ENCODE results near the gene SYCN. TPM values are rescaled to one million over a fixed set of nuclear protein-coding genes. Genes with fewer than 3 reads are reported as not detected.

The SYCN gene
- total and polyA plus RNA-seq, 2 donors (not counting 1 experiment from before 2014, with no cell fraction given): not detected

GRCh38 chr19:39165857-39166256 lies 38.2 kb downstream of the SYCN start:
- H3K79me2 ChIP-seq (ENCODE audit: control insufficient read depth, insufficient read depth, low read length): peaks cover 11% of the 10 kb centered on the region

GRCh38 chr19:39164289-39164688 lies 39.8 kb downstream of the SYCN start:
- Histone ChIP-seq H2AFZ (ENCODE audit: insufficient read depth, low read depth, low read length, poor library complexity, severe bottlenecking) (no peak overlapping the region), H3K9me3 (ENCODE audit: control extremely low read depth in 1 of 3, control insufficient read depth in 2 of 3, insufficient read depth in 1 of 3, low read length in 2 of 3) (no peaks in the 10 kb centered on the region), H3K4me2 (replicated peaks; ENCODE audit: low read depth, low read length, poor library complexity, severe bottlenecking) (no peak overlapping the region), H3K4me1 (ENCODE audit: control insufficient read depth in 2 of 2, insufficient read depth in 2 of 2, low read length in 2 of 2) (no peaks in the 10 kb centered on the region), H3K27me3 (replicated peaks in 1 of 4; ENCODE audit: control extremely low read depth in 1 of 4, control insufficient read depth in 3 of 4, insufficient read depth in 4 of 4, low read length in 3 of 4) (no peaks in the 10 kb centered on the region), H3K9ac (ENCODE audit: low read length) (no peak overlapping the region), H3K36me3 (replicated peaks in 1 of 2; ENCODE audit: control extremely low read depth in 1 of 2, control insufficient read depth in 1 of 2, extremely low read depth in 1 of 2, insufficient read depth in 2 of 2, low read length in 1 of 2) (no peaks in the 10 kb centered on the region), H4K20me1 (ENCODE audit: control insufficient read depth, insufficient read depth, low read length, poor library complexity, severe bottlenecking) (peaks cover 22% of the 10 kb centered on the region), H3K4me3 (ENCODE audit: control extremely low read depth in 1 of 5, extremely low read depth in 1 of 5, insufficient read depth in 1 of 5, low read depth in 2 of 5, low read length in 4 of 5) (no peak overlapping the region), H3K79me2 (ENCODE audit: control insufficient read depth, insufficient read depth, low read length) (peaks cover 12% of the 10 kb centered on the region), H3K27ac (ENCODE audit: low read length in 2 of 2) (no peak overlapping the region)
- H3K4me3 Mint-ChIP-seq: no peak overlapping the region
- DNase-seq: no peak
- H3K27ac Mint-ChIP-seq: no peak overlapping the region
- WGBS (ENCODE audit: insufficient coverage): 94% methylated on average over 5 of the region's 6 CpGs
- ChIA-PET POLR2A (interaction anchor here (0.6 kb wide), 1 partner anchor 172 kb away, joined by 10 read pairs; the partner anchor contains the start of gene GMFG), CTCF (no interaction called here)
- no peaks in the 10 kb centered on the region for H3K27me3 Mint-ChIP-seq
- no peaks in the 10 kb centered on the region for H3K9me3 Mint-ChIP-seq (ENCODE audit: insufficient read depth)
- no peak for ATAC-seq (ENCODE audit: low read depth)
- intact Hi-C loops (cut with micrococcal nuclease): no loop called here
- peaks cover 2% of the 10 kb centered on the region for H3K4me1 Mint-ChIP-seq
- TF ChIP-seq EZH2 (IDR thresholded peaks at IDR 0.05; ENCODE audit: borderline replicate concordance, insufficient read depth, low read depth, low read length, poor library complexity, severe bottlenecking): no peak
- no peak for TF ChIP-seq CTCF (IDR thresholded peaks at IDR 0.05)

More at GRCh38 chr19:39165857-39166256, 38.2 kb downstream of the SYCN start:
- Histone ChIP-seq H2AFZ (ENCODE audit: insufficient read depth, low read depth, low read length, poor library complexity, severe bottlenecking) (no peak overlapping the region), H3K9ac (ENCODE audit: low read length) (no peak overlapping the region), H3K9me3 (ENCODE audit: control extremely low read depth in 1 of 3, control insufficient read depth in 2 of 3, insufficient read depth in 1 of 3, low read length in 2 of 3) (no peaks in the 10 kb centered on the region), H3K27ac (ENCODE audit: low read length in 2 of 2) (no peak overlapping the region), H3K4me2 (replicated peaks; ENCODE audit: low read depth, low read length, poor library complexity, severe bottlenecking) (no peak overlapping the region), H4K20me1 (ENCODE audit: control insufficient read depth, insufficient read depth, low read length, poor library complexity, severe bottlenecking) (peaks cover 9% of the 10 kb centered on the region), H3K36me3 (replicated peaks in 1 of 2; ENCODE audit: control extremely low read depth in 1 of 2, control insufficient read depth in 1 of 2, extremely low read depth in 1 of 2, insufficient read depth in 2 of 2, low read length in 1 of 2) (peaks cover 0 to 7% of the 10 kb centered on the region in 2 experiments), H3K4me1 (ENCODE audit: control insufficient read depth in 2 of 2, insufficient read depth in 2 of 2, low read length in 2 of 2) (no peaks in the 10 kb centered on the region), H3K27me3 (replicated peaks in 1 of 4; ENCODE audit: control extremely low read depth in 1 of 4, control insufficient read depth in 3 of 4, insufficient read depth in 4 of 4, low read length in 3 of 4) (no peaks in the 10 kb centered on the region), H3K4me3 (ENCODE audit: control extremely low read depth in 1 of 5, extremely low read depth in 1 of 5, insufficient read depth in 1 of 5, low read depth in 2 of 5, low read length in 4 of 5) (no peak overlapping the region)
- DNase-seq (no peak), ATAC-seq (ENCODE audit: low read depth) (no peak)
- ChIA-PET CTCF (no interaction called here), POLR2A (no interaction called here)
- H3K27me3 Mint-ChIP-seq: no peaks in the 10 kb centered on the region
- H3K9me3 Mint-ChIP-seq (ENCODE audit: insufficient read depth): no peaks in the 10 kb centered on the region
- no peaks in the 10 kb centered on the region for H3K4me1 Mint-ChIP-seq
- intact Hi-C loops (cut with micrococcal nuclease): no loop called here
- TF ChIP-seq EZH2 (IDR thresholded peaks at IDR 0.05; ENCODE audit: borderline replicate concordance, insufficient read depth, low read depth, low read length, poor library complexity, severe bottlenecking): no peak
- TF ChIP-seq CTCF (IDR thresholded peaks at IDR 0.05): no peak
- no peak overlapping the region for H3K4me3 Mint-ChIP-seq
- H3K27ac Mint-ChIP-seq: no peak overlapping the region
- WGBS (ENCODE audit: insufficient coverage): 100% methylated on average over 7 of the region's 7 CpGs
